ENCODE results near the gene PRH1. TPM values are rescaled to one million over a fixed set of nuclear protein-coding genes. Genes with fewer than 3 reads are reported as not detected.

PRH1 gene
- total and polyA plus RNA-seq, 2 of the 13 experiments (the other 11 are each of a cell fraction or from before 2014, with no cell fraction given) = 5.3 to 18.8 TPM

GRCh38 chr12:10891937-10892336 lies 7.9 kb upstream of the PRH1 start (continued):
- peak; percentile 77; the same call in 1 of the 2 replicates for TF ChIP-seq HOXD1 (CRISPR knock-in tag; IDR thresholded peaks at IDR 0.05)
- TF ChIP-seq SMARCC2 (IDR thresholded peaks at IDR 0.05) = no peak
- peak; percentile 83; the same call in 1 of the 2 replicates for TF ChIP-seq ZNF264 (CRISPR knock-in tag; IDR thresholded peaks at IDR 0.05)
- peak; percentile 88 for TF ChIP-seq ARID3A (IDR thresholded peaks at IDR 0.05; ENCODE audit: low read depth, low read length)
- no peak for TF ChIP-seq PRDM4 (CRISPR knock-in tag; IDR thresholded peaks at IDR 0.05; ENCODE audit: borderline replicate concordance)
- peak; percentile 100 for TF ChIP-seq FOXA3 (CRISPR knock-in tag; IDR thresholded peaks at IDR 0.05)
- TF ChIP-seq SUZ12 (IDR thresholded peaks at IDR 0.05; ENCODE audit: low read depth, low read length) = no peak
- peak; percentile 50; the same call in 1 of the 2 replicates for TF ChIP-seq KMT2B (CRISPR knock-in tag; IDR thresholded peaks at IDR 0.05)
- TF ChIP-seq MXI1 (IDR thresholded peaks at IDR 0.05; ENCODE audit: borderline replicate concordance, low read depth, low read length) = no peak
- peak; percentile 89 for TF ChIP-seq FOSL2 (CRISPR knock-in tag; IDR thresholded peaks at IDR 0.05)
- no peak for TF ChIP-seq CHD2 (IDR thresholded peaks at IDR 0.05; ENCODE audit: low read depth, low read length)
- TF ChIP-seq KLF15 (CRISPR knock-in tag; IDR thresholded peaks at IDR 0.05; ENCODE audit: borderline replicate concordance) = no peak
- no peak for TF ChIP-seq ZNF234 (CRISPR knock-in tag; conservative IDR thresholded peaks at IDR 0.05)
- peak; percentile 83 for TF ChIP-seq KDM3A (CRISPR knock-in tag; IDR thresholded peaks at IDR 0.05; ENCODE audit: low read depth)
- TF ChIP-seq YY1 (IDR thresholded peaks at IDR 0.05; ENCODE audit: insufficient read depth, insufficient replicate concordance, low read depth, low read length) = no peak
- TF ChIP-seq ZNF770 (CRISPR knock-in tag; IDR thresholded peaks at IDR 0.05) = 0 out of 2 replicates have a peak, but pooled peaks have one; percentile 34
- TF ChIP-seq TRIM24 (CRISPR knock-in tag; IDR thresholded peaks at IDR 0.05) = peak; percentile 95
- TF ChIP-seq ZNF367 (CRISPR knock-in tag; IDR thresholded peaks at IDR 0.05; ENCODE audit: borderline replicate concordance) = no peak
- peak; percentile 99 for TF ChIP-seq KDM6A (CRISPR knock-in tag; IDR thresholded peaks at IDR 0.05; ENCODE audit: low read depth)
- peak; percentile 77 for TF ChIP-seq ZFX (CRISPR knock-in tag; IDR thresholded peaks at IDR 0.05; ENCODE audit: low read depth)
- no peak for TF ChIP-seq CHD4 (IDR thresholded peaks at IDR 0.05; ENCODE audit: borderline replicate concordance, low read length)
- peak; percentile 96 for TF ChIP-seq TEAD3 (CRISPR knock-in tag; optimal IDR thresholded peaks at IDR 0.05; ENCODE audit: borderline replicate concordance)
- 0 out of 2 replicates have a peak, but pooled peaks have one; percentile 48 for TF ChIP-seq ZNF335 (CRISPR knock-in tag; IDR thresholded peaks at IDR 0.05)
- peak; percentile 39; the same call in 1 of the 2 replicates for TF ChIP-seq ZFY (CRISPR knock-in tag; IDR thresholded peaks at IDR 0.05)
- TF ChIP-seq MED1 (CRISPR knock-in tag; IDR thresholded peaks at IDR 0.05) = peak; percentile 96
- TF ChIP-seq ZSCAN31 (CRISPR knock-in tag; IDR thresholded peaks at IDR 0.05; ENCODE audit: low read depth) = peak; percentile 88
- peak; percentile 43; the same call in 1 of the 2 replicates for TF ChIP-seq AKAP8 (CRISPR knock-in tag; IDR thresholded peaks at IDR 0.05)
- TF ChIP-seq POLR2AphosphoS2 (IDR thresholded peaks at IDR 0.05; ENCODE audit: low read depth, low read length) = no peak
